NOMO-1 treated with dmso at 0.1 percent for 144 hours (cell line): Measurements from ENCODE around the gene PTTG1IP.
A peak's percentile ranks its signal among the peaks of the same experiment; 100 is the strongest.
"Not testable (repeated sequence)": the region's sequence is repeated elsewhere in the genome, so short reads cannot be mapped to it uniquely, and the experiment has no call there.

Experiments used
- DNase-seq: peaks from one replicate; lab custom pipeline; 2025; ENCODE audit not compliant: unreplicated experiment; lab: John Stamatoyannopoulos, UW

PTTG1IP gene

GRCh38 chr21:44883250-44883649 is 9.8 kb upstream of the PTTG1IP start:
- no peak for DNase-seq

GRCh38 chr21:44881198-44881872 is 7.8 kb upstream of the PTTG1IP start:
- no peak for DNase-seq

DNA sequence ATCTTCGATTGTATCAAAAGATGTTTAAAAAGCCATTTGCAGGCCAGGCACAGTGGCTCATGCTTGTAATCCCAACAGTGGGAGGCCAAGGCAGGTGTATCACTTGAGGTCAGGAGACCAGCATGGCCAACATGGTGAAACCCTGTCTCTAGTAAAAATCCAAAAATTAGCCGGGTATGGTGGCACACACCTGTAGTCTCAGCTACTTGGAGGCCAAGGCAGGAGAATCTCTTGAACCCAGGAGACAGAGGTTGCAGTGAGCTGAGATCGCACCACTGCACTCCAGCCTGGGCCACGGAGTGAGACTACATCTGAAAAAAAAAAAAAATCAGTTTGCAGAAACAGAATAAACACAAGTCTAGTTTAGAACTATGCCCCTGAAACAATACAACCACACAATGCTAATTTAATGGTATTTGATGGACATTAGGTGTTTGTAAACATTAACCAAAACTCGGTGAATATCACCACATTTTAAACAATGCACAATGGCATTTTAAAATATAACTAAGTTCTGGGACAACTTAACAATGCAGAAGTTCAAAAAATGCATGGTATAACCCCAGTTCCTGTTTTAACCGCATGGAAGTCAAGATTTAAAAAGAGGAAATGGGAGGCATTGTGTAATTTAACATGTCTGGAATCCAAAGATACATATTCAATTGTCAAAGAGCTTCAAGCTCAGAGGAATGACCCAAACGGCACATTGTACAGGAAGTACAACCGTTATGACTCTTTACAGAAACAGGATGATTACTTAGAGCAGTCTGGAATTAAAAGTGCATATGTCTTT is 7.1 kb upstream of the PTTG1IP start:
- DNase-seq = peak; percentile 68

DNA sequence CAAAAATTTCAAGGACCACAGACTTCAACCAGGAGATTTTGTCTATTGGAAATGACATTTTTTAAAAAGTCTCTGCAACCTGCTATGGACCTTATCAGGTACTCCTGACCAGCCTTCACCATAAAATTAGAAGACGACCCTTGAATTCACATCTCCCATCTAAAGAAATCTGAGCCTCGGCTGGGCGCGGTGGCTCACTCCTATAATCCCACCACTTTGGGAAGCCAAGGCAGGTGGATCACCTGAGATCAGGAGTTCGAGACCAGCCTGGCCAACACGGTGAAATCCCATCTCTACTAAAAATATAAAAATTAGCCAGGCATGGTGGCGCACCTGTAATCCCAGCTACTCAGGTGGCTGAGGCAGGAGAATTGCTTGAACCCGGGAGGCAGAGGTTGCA is 5.7 kb upstream of the PTTG1IP start:
- DNase-seq = not testable (repeated sequence)

DNA sequence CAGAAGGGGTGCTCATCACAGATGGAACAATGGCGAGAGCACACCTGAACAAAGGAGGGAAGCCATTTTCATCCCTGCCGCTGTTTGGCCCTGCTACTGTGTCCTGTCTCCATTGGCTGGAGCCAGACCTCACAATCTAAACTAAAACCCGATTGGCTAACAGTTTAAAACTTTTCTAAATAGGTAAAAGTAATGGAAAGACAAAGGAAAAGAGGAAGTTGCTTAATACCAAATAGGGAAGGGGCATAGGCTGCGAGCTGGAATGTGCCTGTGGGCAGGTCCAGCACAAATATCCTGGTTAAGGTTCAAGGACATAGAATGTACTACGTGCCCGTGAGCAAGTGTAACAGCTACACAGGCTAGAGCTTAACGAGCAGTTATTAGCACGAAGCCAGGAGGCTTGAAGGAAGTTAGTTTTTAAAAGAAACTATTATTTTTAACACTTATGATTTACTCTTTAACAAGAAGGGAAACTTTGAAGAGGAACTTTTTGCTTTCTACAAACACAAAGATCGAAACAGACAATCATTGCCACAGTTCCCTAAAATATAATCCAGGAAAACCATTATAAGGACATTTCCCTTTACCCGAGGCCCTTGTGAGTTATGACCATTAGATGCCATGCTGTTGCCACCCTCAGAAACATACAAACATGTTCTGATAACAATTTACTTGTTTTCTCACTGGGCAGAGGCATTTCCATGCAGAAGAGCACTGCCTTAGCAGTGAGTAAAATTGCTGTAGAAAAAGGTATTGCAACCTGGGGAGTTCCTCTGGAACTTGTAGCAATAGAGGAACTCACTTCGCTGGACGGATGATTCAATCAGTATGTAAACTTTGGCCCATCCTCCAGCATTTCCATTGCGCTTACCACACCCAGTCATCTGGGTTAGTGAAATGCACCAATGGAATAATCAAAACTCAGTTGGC is 4.8 kb upstream of the PTTG1IP start:
- peak; percentile 66 for DNase-seq

- no peak for DNase-seq
Measured at GRCh38 chr21:44876849-44877575, 3.5 kb upstream of the PTTG1IP start.

DNA sequence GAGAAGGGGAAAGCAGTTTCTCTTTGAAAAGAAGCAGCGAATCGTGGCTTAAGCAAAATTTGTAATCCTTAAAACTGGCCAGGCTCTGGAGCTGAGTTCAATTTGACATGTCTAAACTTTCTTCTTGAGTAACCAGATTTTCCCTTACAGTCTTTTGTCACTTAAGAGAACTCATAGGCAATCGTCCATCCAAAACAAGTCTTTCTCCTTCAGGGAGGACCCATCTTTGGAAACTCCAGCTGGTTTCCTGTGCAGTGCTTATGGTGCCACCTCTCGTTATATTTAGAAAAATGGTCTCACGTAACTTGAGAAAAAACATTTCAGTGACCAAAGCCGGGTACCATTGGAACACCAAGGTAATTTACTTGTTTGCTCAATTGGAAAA is 1.8 kb upstream of the PTTG1IP start:
- no peak for DNase-seq

GRCh38 chr21:44874497-44875315 is 1.2 kb upstream of the PTTG1IP start:
- peak; percentile 47 for DNase-seq

- no peak for DNase-seq
Measured at GRCh38 chr21:44874240-44874496, 678 bp upstream of the PTTG1IP start.

- no peak for DNase-seq
Measured at GRCh38 chr21:44872649-44873355, 688 bp downstream of the PTTG1IP start.

DNA sequence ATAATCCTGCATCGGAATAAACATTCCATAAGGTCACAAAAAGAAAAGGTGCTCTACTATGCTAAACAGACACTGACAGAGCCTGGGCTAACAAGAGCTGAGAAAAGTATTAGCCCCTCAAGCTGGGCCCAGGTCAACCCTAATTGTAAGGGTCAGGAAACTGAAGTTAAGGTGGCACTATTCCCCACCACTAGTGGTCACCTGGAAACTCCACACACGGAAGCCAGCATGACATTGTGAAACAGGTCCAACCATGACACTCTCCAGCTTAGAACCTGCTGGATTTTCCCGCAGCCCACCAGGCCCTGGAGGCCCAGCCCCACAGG is 1.2 kb downstream of the PTTG1IP start:
- DNase-seq = no peak

GRCh38 chr21:44871576-44872269 is 1.8 kb downstream of the PTTG1IP start:
- DNase-seq = no peak

GRCh38 chr21:44870748-44871495 is 2.6 kb downstream of the PTTG1IP start:
- DNase-seq = no peak

GRCh38 chr21:44869781-44870747 is 3.4 kb downstream of the PTTG1IP start:
- DNase-seq = no peak

DNA sequence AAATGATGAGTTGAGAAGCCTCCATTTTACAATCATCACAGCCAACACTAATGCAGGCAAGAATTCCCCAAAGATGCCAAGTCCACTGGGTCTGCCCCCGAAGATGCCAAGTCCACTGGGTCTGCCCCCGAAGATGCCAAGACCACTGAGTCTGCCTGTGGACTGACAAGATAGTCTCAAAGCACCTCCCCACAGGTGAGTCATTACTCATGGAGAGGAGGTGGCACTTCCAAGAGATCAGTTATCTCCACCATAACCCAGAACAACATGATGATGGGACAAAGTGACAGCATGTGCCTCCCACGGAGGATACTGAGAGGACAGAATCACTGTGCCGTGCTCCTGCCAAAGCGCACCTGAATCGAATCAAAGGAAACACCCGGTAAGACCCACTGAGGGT is 4.8 kb downstream of the PTTG1IP start:
- no peak for DNase-seq

GRCh38 chr21:44867999-44868700 is 5.3 kb downstream of the PTTG1IP start:
- DNase-seq = no peak

GRCh38 chr21:44867464-44867863 is 6.0 kb downstream of the PTTG1IP start:
- no peak for DNase-seq
